ENCODE results near the gene KRT84. TPM values are rescaled to one million over a fixed set of nuclear protein-coding genes. Genes with fewer than 3 reads are reported as not detected.
A peak's percentile ranks its signal among the peaks of the same experiment; 100 is the strongest.

KRT84 gene
- total RNA-seq, 1 experiment from 2014 or later, result not detected

GRCh38 chr12:52372216-52373154, 13.0 kb downstream of the KRT84 start:
- TF ChIP-seq CTCF (IDR thresholded peaks at IDR 0.05) (peak; percentile 50; the same call in 1 of the 2 replicates), MXD4 (CRISPR knock-in tag; IDR thresholded peaks at IDR 0.05; ENCODE audit: borderline replicate concordance) (no peak), PRDM15 (CRISPR knock-in tag; IDR thresholded peaks at IDR 0.05) (no peak), NR3C1 (CRISPR knock-in tag; conservative IDR thresholded peaks at IDR 0.05; ENCODE audit: low read depth) (no peak), NFE2L1 (CRISPR knock-in tag; IDR thresholded peaks at IDR 0.05) (no peak), TEAD4 (CRISPR knock-in tag; IDR thresholded peaks at IDR 0.05) (no peak), GTF2I (CRISPR knock-in tag; conservative IDR thresholded peaks at IDR 0.05) (no peak), STAT6 (CRISPR knock-in tag; conservative IDR thresholded peaks at IDR 0.05; ENCODE audit: low read depth) (no peak), JAZF1 (CRISPR knock-in tag; IDR thresholded peaks at IDR 0.05) (no peak)
- Mint-ChIP-seq H3K27ac (no peak overlapping the region), H3K36me3 (no peaks in the 10 kb centered on the region), H3K27me3 (ENCODE audit: low read depth) (no peaks in the 10 kb centered on the region), H3K4me1 (no peaks in the 10 kb centered on the region), H3K9me3 (no peaks in the 10 kb centered on the region), H3K4me3 (no peak overlapping the region)
- ChIA-PET POLR2A (interaction anchor here (0.6 kb wide), 1 partner anchor 537 kb away, joined by 5 read pairs; no protein-coding TSS in a partner anchor), CTCF (interaction anchor here (0.5 to 3.2 kb wide), 61 partner anchors 8 to 871 kb away, joined by 3 to 37 read pairs (median 5); partner anchors contain the start of genes EIF4B, KRT5 and KRT86)
- peak; percentile 91 for ATAC-seq
- DNase-seq (ENCODE audit: low spot score), result peak; percentile 81

GRCh38 chr12:52371716-52372115, 13.7 kb downstream of the KRT84 start:
- H3K4me1 Mint-ChIP-seq, result no peaks in the 10 kb centered on the region
- ChIA-PET POLR2A (no interaction called here), CTCF (interaction anchor here (0.5 to 3.2 kb wide), 15 partner anchors 10 to 508 kb away, joined by 3 to 37 read pairs (median 10); no protein-coding TSS in a partner anchor)
- H3K4me3 Mint-ChIP-seq, result no peak overlapping the region
- DNase-seq (ENCODE audit: low spot score) (no peak), ATAC-seq (no peak)
- no peaks in the 10 kb centered on the region for H3K36me3 Mint-ChIP-seq
- H3K27ac Mint-ChIP-seq, result no peak overlapping the region
- no peaks in the 10 kb centered on the region for H3K9me3 Mint-ChIP-seq
- no peaks in the 10 kb centered on the region for H3K27me3 Mint-ChIP-seq (ENCODE audit: low read depth)
- TF ChIP-seq SMAD3 (CRISPR knock-in tag; IDR thresholded peaks at IDR 0.05; ENCODE audit: borderline replicate concordance), result no peak
- no peak for TF ChIP-seq GABPB1 (CRISPR knock-in tag; IDR thresholded peaks at IDR 0.05)
- no peak for TF ChIP-seq HMGXB4 (CRISPR knock-in tag; IDR thresholded peaks at IDR 0.05)
- TF ChIP-seq AFF4 (CRISPR knock-in tag; IDR thresholded peaks at IDR 0.05; ENCODE audit: borderline replicate concordance), result no peak
- TF ChIP-seq MXD4 (CRISPR knock-in tag; IDR thresholded peaks at IDR 0.05; ENCODE audit: borderline replicate concordance), result no peak
- no peak for TF ChIP-seq AR (CRISPR knock-in tag; IDR thresholded peaks at IDR 0.05)

Data from WTC11 (cell line).